CD4-positive, alpha-beta T cell treated with Interleukin-17A for 1 hour (primary cell): ENCODE results near the gene VTCN1.
"Not testable (repeated sequence)": the region's sequence is repeated elsewhere in the genome, so short reads cannot be mapped to it uniquely, and the experiment has no call there.

Experiments used
- DNase-seq: peaks from one replicate; pipeline ENCODE4 v3.0.0-alpha.2; 2020

The VTCN1 gene

GRCh38 chr1:117210831-117211261 is at the start of gene VTCN1:
Gene VTCN1, minus strand, starts transcription at chr1:117210927. Its CDS starts 72 bp downstream, at chr1:117210855.
- no peak for DNase-seq

- DNase-seq = no peak
These were observed 48.1 kb upstream of the VTCN1 start for GRCh38 chr1:117258791-117259190.

- DNase-seq = not testable (repeated sequence)
These were observed 47.3 kb upstream of the VTCN1 start for GRCh38 chr1:117258075-117258474.

- no peak for DNase-seq
These were observed 46.6 kb upstream of the VTCN1 start for GRCh38 chr1:117257291-117257690.

GRCh38 chr1:117250061-117250606 is 39.4 kb upstream of the VTCN1 start:
- DNase-seq = no peak

- no peak for DNase-seq
These were observed 34.2 kb upstream of the VTCN1 start for GRCh38 chr1:117244971-117245370.

- no peak for DNase-seq
These were observed 33.6 kb upstream of the VTCN1 start for GRCh38 chr1:117244306-117244705.

GRCh38 chr1:117241512-117241911 is 30.8 kb upstream of the VTCN1 start:
- no peak for DNase-seq

- no peak for DNase-seq
These were observed 29.8 kb upstream of the VTCN1 start for GRCh38 chr1:117240547-117240946.

GRCh38 chr1:117239467-117239866 is 28.7 kb upstream of the VTCN1 start:
- no peak for DNase-seq

- DNase-seq = no peak
These were observed 27.1 kb upstream of the VTCN1 start for GRCh38 chr1:117237726-117238381.

GRCh38 chr1:117235863-117236465 is 25.2 kb upstream of the VTCN1 start:
- DNase-seq = no peak

GRCh38 chr1:117232531-117232930 is 21.8 kb upstream of the VTCN1 start:
- DNase-seq = no peak

GRCh38 chr1:117231748-117232373 is 21.1 kb upstream of the VTCN1 start:
- DNase-seq = no peak

GRCh38 chr1:117231312-117231711 is 20.6 kb upstream of the VTCN1 start:
- no peak for DNase-seq

- no peak for DNase-seq
These were observed 18.5 kb upstream of the VTCN1 start for GRCh38 chr1:117229217-117229616.

- no peak for DNase-seq
These were observed 15.2 kb upstream of the VTCN1 start for GRCh38 chr1:117225931-117226330.

- DNase-seq = no peak
These were observed 6.0 kb upstream of the VTCN1 start for GRCh38 chr1:117216718-117217117.

- no peak for DNase-seq
These were observed 5.2 kb upstream of the VTCN1 start for GRCh38 chr1:117215733-117216462.

GRCh38 chr1:117215019-117215418 is 4.3 kb upstream of the VTCN1 start:
- DNase-seq = no peak

GRCh38 chr1:117213046-117213445 is 2.3 kb upstream of the VTCN1 start:
- DNase-seq = no peak

GRCh38 chr1:117210386-117210785 is 341 bp downstream of the VTCN1 start:
- no peak for DNase-seq

- no peak for DNase-seq
These were observed 1.6 kb downstream of the VTCN1 start for GRCh38 chr1:117209094-117209493.
